Duodenal mucosa (tissue), 2 donors: ENCODE measurements around the gene TNRC6C.
A peak's percentile ranks its signal among the peaks of the same experiment; 100 is the strongest.
"Not testable (repeated sequence)": the region's sequence is repeated elsewhere in the genome, so short reads cannot be mapped to it uniquely, and the experiment has no call there.

Experiments used
- H3K27ac ChIP-seq: one replicate; pipeline ENCODE4 v1.7.0; 2013; ENCODE audit warnings: low read depth, low read length
- H3K27me3 ChIP-seq, 2 donors: one replicate each; pipeline ENCODE4 v1.7.0; 2013; ENCODE audit warnings: low read length in 2 of 2, control low read depth in 1 of 2; ENCODE audit not compliant: insufficient read depth in 2 of 2, control insufficient read depth in 1 of 2
- H3K36me3 ChIP-seq, 2 donors: one replicate each; pipeline ENCODE4 v1.7.0; 2013; ENCODE audit warnings: low read length in 2 of 2, control low read depth in 1 of 2; ENCODE audit not compliant: insufficient read depth in 2 of 2, control insufficient read depth in 1 of 2
- H3K4me1 ChIP-seq, 2 donors: one replicate each; pipeline ENCODE4 v1.7.0; 2013; ENCODE audit warnings: low read length in 2 of 2, control low read depth in 1 of 2; ENCODE audit not compliant: insufficient read depth in 2 of 2, control insufficient read depth in 1 of 2
- H3K4me3 ChIP-seq, 2 donors: one replicate each; pipeline ENCODE4 v1.7.0; 2013; ENCODE audit warnings: low read length in 2 of 2, low read depth in 1 of 2
- H3K9ac ChIP-seq, 2 donors: one replicate each; pipeline ENCODE4 v1.7.0; 2013; ENCODE audit warnings: low read length in 2 of 2, low read depth in 1 of 2
- H3K9me3 ChIP-seq, 2 donors: one replicate each; pipeline ENCODE4 v1.7.0; 2013; ENCODE audit warnings: low read length in 2 of 2, control low read depth in 1 of 2; ENCODE audit not compliant: control insufficient read depth in 1 of 2

Gene TNRC6C

GRCh38 chr17:78075011-78075410 lies 116.5 kb downstream of the TNRC6C start:
- H3K4me1 ChIP-seq, result no peaks in the 10 kb centered on the region
- peaks cover 28 to 74% of the 10 kb centered on the region in 2 donors for H3K36me3 ChIP-seq
- no peaks in the 10 kb centered on the region for H3K27me3 ChIP-seq
- H3K4me3 ChIP-seq, result no peak overlapping the region
- H3K9me3 ChIP-seq, result no peaks in the 10 kb centered on the region
- H3K9ac ChIP-seq, result no peak overlapping the region
- no peak overlapping the region for H3K27ac ChIP-seq

- no peaks in the 10 kb centered on the region for H3K27me3 ChIP-seq
- H3K4me1 ChIP-seq, result no peaks in the 10 kb centered on the region
- no peak overlapping the region for H3K9ac ChIP-seq
- H3K27ac ChIP-seq, result no peak overlapping the region
- no peak overlapping the region for H3K4me3 ChIP-seq
- H3K36me3 ChIP-seq, result peaks cover 28 to 74% of the 10 kb centered on the region in 2 donors
- no peaks in the 10 kb centered on the region for H3K9me3 ChIP-seq
Measured at GRCh38 chr17:78075545-78075944, 117.0 kb downstream of the TNRC6C start.

- H3K4me3 ChIP-seq, result no peak overlapping the region
- H3K9ac ChIP-seq, result no peak overlapping the region
- peaks cover 14 to 51% of the 10 kb centered on the region in 2 donors for H3K36me3 ChIP-seq
- no peak overlapping the region for H3K27ac ChIP-seq
- no peaks in the 10 kb centered on the region for H3K27me3 ChIP-seq
- no peaks in the 10 kb centered on the region for H3K4me1 ChIP-seq
- H3K9me3 ChIP-seq, result no peaks in the 10 kb centered on the region
Measured at GRCh38 chr17:78079253-78079652, 120.8 kb downstream of the TNRC6C start.

- Histone ChIP-seq H3K9me3 (no peaks in the 10 kb centered on the region), H3K9ac (no peak overlapping the region), H3K4me3 (no peak overlapping the region), H3K27ac (no peak overlapping the region), H3K36me3 (peaks cover 4 to 32% of the 10 kb centered on the region in 2 donors), H3K4me1 (no peaks in the 10 kb centered on the region), H3K27me3 (no peaks in the 10 kb centered on the region)
Measured at GRCh38 chr17:78081551-78081950, 123.0 kb downstream of the TNRC6C start.

GRCh38 chr17:78082355-78082872 lies 123.9 kb downstream of the TNRC6C start:
- not testable (repeated sequence) for H3K27me3 ChIP-seq, H3K4me3 ChIP-seq, H3K27ac ChIP-seq, H3K9me3 ChIP-seq, H3K9ac ChIP-seq, H3K4me1 ChIP-seq
- peaks cover 8 to 27% of the 10 kb centered on the region in 2 donors for H3K36me3 ChIP-seq

- H3K4me1 ChIP-seq, result no peaks in the 10 kb centered on the region
- peaks cover 8 to 22% of the 10 kb centered on the region in 2 donors for H3K36me3 ChIP-seq
- no peak overlapping the region for H3K9ac ChIP-seq
- H3K27ac ChIP-seq, result no peak overlapping the region
- H3K27me3 ChIP-seq, result no peaks in the 10 kb centered on the region
- H3K4me3 ChIP-seq, result no peak overlapping the region
- H3K9me3 ChIP-seq, result no peaks in the 10 kb centered on the region
Measured at GRCh38 chr17:78082988-78083387, 124.5 kb downstream of the TNRC6C start.

GRCh38 chr17:78086740-78087139 lies 128.2 kb downstream of the TNRC6C start:
- no peak overlapping the region for H3K4me3 ChIP-seq
- peaks cover 7 to 10% of the 10 kb centered on the region in 2 donors for H3K4me1 ChIP-seq
- H3K9ac ChIP-seq, result no peak overlapping the region
- H3K27ac ChIP-seq, result no peak overlapping the region
- no peaks in the 10 kb centered on the region for H3K27me3 ChIP-seq
- H3K36me3 ChIP-seq, result peaks cover 9 to 16% of the 10 kb centered on the region in 2 donors
- no peaks in the 10 kb centered on the region for H3K9me3 ChIP-seq

GRCh38 chr17:78088529-78088928 lies 130.0 kb downstream of the TNRC6C start:
- Histone ChIP-seq H3K36me3 (peaks cover 21 to 24% of the 10 kb centered on the region in 2 donors), H3K4me1 (peaks cover 7 to 10% of the 10 kb centered on the region in 2 donors), H3K9ac (no peak overlapping the region), H3K9me3 (no peaks in the 10 kb centered on the region), H3K27me3 (no peaks in the 10 kb centered on the region), H3K4me3 (no peak overlapping the region), H3K27ac (no peak overlapping the region)

GRCh38 chr17:78089576-78090281 lies 131.2 kb downstream of the TNRC6C start:
- Histone ChIP-seq H3K4me3 (peak overlapping the region in 1 of 2 donors; percentile 36), H3K9ac (no peak overlapping the region), H3K9me3 (no peaks in the 10 kb centered on the region), H3K36me3 (peaks cover 23 to 35% of the 10 kb centered on the region in 2 donors), H3K4me1 (peaks cover 7 to 10% of the 10 kb centered on the region in 2 donors), H3K27me3 (no peaks in the 10 kb centered on the region), H3K27ac (no peak overlapping the region)

- H3K9ac ChIP-seq, result no peak overlapping the region
- no peaks in the 10 kb centered on the region for H3K27me3 ChIP-seq
- H3K4me3 ChIP-seq, result no peak overlapping the region
- no peak overlapping the region for H3K27ac ChIP-seq
- H3K36me3 ChIP-seq, result peaks cover 34 to 54% of the 10 kb centered on the region in 2 donors
- peaks cover 7 to 10% of the 10 kb centered on the region in 2 donors for H3K4me1 ChIP-seq
- no peaks in the 10 kb centered on the region for H3K9me3 ChIP-seq
Measured at GRCh38 chr17:78092794-78093324, 134.4 kb downstream of the TNRC6C start.
